ENCODE results near the gene CDH24. TPM values are rescaled to one million over a fixed set of nuclear protein-coding genes. Genes with fewer than 3 reads are reported as not detected.
A peak's percentile ranks its signal among the peaks of the same experiment; 100 is the strongest.

CDH24 gene, protein sequence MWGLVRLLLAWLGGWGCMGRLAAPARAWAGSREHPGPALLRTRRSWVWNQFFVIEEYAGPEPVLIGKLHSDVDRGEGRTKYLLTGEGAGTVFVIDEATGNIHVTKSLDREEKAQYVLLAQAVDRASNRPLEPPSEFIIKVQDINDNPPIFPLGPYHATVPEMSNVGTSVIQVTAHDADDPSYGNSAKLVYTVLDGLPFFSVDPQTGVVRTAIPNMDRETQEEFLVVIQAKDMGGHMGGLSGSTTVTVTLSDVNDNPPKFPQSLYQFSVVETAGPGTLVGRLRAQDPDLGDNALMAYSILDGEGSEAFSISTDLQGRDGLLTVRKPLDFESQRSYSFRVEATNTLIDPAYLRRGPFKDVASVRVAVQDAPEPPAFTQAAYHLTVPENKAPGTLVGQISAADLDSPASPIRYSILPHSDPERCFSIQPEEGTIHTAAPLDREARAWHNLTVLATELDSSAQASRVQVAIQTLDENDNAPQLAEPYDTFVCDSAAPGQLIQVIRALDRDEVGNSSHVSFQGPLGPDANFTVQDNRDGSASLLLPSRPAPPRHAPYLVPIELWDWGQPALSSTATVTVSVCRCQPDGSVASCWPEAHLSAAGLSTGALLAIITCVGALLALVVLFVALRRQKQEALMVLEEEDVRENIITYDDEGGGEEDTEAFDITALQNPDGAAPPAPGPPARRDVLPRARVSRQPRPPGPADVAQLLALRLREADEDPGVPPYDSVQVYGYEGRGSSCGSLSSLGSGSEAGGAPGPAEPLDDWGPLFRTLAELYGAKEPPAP
- 1 to 10 TPM; 2.7 to 4.8 (median 4.4) TPM for total RNA-seq
- long read RNA-seq, donor 1, partial matches to known transcripts: 3 of 4 reads
- long read RNA-seq, donor 1, other reads (novel, unspliced or antisense): 0 of 4 reads
- long read RNA-seq, donor 2: 0 reads

DNA sequence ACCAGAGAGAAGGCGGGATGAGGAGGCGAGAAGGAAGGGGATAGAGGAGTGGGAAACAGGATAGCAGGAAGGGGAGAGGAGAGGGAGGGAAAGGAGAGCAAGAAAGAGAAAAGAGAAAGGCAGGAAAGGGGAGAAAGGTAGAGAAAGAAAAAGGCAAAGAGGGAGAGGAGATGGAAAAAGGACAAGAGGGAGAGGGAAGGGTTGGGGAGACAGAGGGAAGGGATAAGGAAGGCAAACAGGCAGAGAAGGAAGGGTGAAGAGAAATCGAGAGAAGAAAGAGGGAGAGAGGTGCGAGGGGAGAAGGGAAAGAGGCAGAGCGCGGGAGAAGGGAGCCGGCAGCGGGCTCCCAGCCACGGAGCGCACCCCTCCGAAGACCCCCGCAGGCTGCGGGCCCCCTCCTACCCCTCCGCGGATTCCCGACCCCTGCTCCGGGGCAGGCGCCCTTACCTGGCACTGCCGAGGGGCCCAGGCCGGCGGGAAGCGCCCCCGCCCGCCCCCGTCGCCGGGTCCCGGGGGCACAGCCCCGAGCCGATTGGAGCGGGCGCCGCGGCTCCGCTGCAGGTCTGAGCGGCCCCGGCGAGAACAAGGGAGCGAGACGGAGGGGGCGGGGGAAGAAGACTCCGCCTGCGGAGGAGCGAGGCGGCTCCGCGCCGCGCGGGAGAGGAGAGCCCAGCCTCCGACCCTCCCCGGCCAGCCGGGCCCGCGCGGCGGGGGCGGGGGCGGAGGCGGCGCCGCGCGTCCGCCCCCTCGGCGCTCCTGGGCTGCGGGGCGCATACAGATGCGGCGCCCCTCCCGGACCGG is at the start of gene CDH24:
Gene CDH24, minus strand, starts transcription at position 565 of the 801 bp plus-strand sequence. CDS start 1,787 bp downstream, outside the sequence.
- intact Hi-C loops (cut with DNase I, micrococcal nuclease): loop anchor here in 1 of 2 donors (5.0 kb wide), 1 partner anchor 70 kb away; no protein-coding TSS in a partner anchor
- H3K36me3 ChIP-seq (ENCODE audit: low read depth): peaks cover 9% of the 10 kb centered on the region
- TF ChIP-seq, protein P1, sequence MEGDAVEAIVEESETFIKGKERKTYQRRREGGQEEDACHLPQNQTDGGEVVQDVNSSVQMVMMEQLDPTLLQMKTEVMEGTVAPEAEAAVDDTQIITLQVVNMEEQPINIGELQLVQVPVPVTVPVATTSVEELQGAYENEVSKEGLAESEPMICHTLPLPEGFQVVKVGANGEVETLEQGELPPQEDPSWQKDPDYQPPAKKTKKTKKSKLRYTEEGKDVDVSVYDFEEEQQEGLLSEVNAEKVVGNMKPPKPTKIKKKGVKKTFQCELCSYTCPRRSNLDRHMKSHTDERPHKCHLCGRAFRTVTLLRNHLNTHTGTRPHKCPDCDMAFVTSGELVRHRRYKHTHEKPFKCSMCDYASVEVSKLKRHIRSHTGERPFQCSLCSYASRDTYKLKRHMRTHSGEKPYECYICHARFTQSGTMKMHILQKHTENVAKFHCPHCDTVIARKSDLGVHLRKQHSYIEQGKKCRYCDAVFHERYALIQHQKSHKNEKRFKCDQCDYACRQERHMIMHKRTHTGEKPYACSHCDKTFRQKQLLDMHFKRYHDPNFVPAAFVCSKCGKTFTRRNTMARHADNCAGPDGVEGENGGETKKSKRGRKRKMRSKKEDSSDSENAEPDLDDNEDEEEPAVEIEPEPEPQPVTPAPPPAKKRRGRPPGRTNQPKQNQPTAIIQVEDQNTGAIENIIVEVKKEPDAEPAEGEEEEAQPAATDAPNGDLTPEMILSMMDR (IDR thresholded peaks at IDR 0.05): no peak

DNA sequence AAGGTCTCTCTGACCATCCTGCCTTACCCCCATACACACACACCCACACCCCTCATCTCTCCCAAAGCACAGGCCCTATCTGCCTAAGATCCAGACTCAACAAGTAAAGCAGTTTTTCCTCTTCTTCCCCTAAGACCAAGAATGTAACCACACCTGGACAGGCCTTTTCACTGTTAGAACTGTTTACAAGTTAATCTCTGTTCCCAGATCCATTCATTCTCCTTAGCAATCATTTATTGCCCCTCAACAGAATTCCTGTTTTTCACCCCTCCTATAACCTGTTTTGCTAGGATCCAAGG is 49.4 kb upstream of the CDH24 start:
- H3K36me3 ChIP-seq (ENCODE audit: low read depth): no peaks in the 10 kb centered on the region
- no peaks in the 10 kb centered on the region for H3K4me1 ChIP-seq (ENCODE audit: low read depth)
- TF ChIP-seq, protein P1 (IDR thresholded peaks at IDR 0.05): no peak
- no peak overlapping the region for H3K4me3 ChIP-seq
- no peak for DNase-seq
- intact Hi-C loops (cut with DNase I, micrococcal nuclease): no loop called here
- no peak for ATAC-seq
- no peaks in the 10 kb centered on the region for H3K9me3 ChIP-seq

More for the DNA sequence above, at the start of gene CDH24:
- Histone ChIP-seq H3K4me3 (peak within 1 kb of the TSS; percentile 48), H3K9me3 (no peaks in the 10 kb centered on the region), H3K4me1 (ENCODE audit: low read depth) (peaks cover 12% of the 10 kb centered on the region)
- ATAC-seq (peak; percentile 76), DNase-seq (peak; percentile 79 to 86 (median 83))

DNA sequence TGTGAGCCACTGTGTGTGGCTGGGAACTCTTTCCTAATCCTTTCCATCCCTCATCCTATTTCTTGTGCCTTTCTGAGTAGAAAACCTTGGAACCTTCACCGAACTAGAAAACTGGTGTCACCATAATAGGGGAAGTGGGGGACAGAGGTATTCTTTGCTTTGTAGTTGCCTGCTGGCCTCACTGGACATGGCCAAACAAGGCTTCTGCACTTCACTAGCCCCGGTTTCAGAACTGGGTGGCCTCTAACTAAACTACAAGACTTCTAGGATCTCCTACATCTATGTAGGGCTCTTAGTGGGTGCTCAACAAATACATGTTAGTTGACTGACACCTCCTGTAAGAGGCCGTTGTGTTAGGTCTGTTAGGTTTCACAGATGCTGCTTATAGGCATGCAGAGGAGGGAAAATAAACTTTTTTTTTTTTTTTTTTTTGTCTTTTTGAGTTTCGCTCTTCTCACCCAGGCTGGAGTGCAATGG is 48.1 kb upstream of the CDH24 start:
- Histone ChIP-seq H3K4me3 (no peak overlapping the region), H3K4me1 (ENCODE audit: low read depth) (no peaks in the 10 kb centered on the region), H3K9me3 (no peaks in the 10 kb centered on the region), H3K36me3 (ENCODE audit: low read depth) (no peaks in the 10 kb centered on the region)
- TF ChIP-seq, protein P1 (IDR thresholded peaks at IDR 0.05): no peak
- DNase-seq (no peak), ATAC-seq (no peak)
- intact Hi-C loops (cut with DNase I, micrococcal nuclease): no loop called here

DNA sequence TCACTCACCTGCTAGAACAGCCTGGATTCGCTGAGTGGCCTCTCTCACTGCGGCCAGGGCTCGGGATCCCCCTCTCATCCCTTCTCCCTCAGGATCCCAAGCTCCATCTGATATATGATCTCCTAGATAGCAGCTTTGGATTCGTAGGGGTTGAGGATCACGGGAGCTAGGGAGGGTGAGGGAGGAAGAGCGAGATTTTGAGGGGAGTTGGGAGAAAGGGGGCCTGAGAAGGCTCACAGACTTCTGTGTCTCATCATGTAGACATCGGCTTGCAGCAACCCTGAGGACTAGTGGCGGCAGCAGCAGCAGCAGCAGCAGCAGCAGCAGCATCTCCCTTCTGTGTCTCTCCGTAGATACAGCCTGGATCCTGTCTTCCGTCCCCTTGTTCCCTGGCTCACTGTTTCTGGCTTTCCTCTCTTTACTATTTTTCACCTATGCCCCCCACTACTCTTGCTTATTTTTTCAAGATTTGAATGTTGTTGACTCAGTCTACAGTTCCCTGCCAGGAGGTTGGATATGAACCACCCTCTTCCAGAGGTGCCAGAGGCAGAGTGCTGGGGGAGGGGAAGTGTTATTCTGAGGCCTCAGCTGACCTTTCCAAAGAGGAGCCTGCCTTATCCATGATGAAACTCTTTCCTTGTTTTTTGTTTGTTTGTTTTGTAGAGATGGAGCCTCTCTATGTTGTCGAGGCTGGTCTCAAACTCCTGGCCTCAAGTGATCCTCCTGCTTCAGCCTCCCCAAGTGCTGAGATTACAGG is 47.4 kb upstream of the CDH24 start, which contains the start of gene CIROP:
Gene CIROP, minus strand, starts transcription at position 399 of the 757 bp plus-strand sequence. Its CDS starts 69 bp downstream, at position 330.
- TF ChIP-seq, protein P1 (IDR thresholded peaks at IDR 0.05): no peak
- DNase-seq: no peak
- Histone ChIP-seq H3K4me1 (ENCODE audit: low read depth) (no peaks in the 10 kb centered on the region), H3K9me3 (no peaks in the 10 kb centered on the region), H3K36me3 (ENCODE audit: low read depth) (no peaks in the 10 kb centered on the region), H3K4me3 (no peak within 1 kb of the TSS)
- ATAC-seq: no peak
- intact Hi-C loops (cut with DNase I, micrococcal nuclease): no loop called here
